GM06990 (cell line): ENCODE data around the gene NRG2.

ENCODE experiments used
- DNase-seq: peaks from one replicate; pipeline ENCODE4 v3.0.0-alpha.2; 2011; ENCODE audit not compliant: insufficient read length; ENCODE audit errors: extremely low read depth
- H3K27me3 ChIP-seq: replicated peaks from 2 replicates; pipeline ENCODE4 v1.6.0; 2011; ENCODE audit warnings: low read length; ENCODE audit not compliant: control insufficient read depth, insufficient read depth
- H3K36me3 ChIP-seq: 2 replicates; pipeline ENCODE4 v1.5.1; 2011; ENCODE audit warnings: low read length; ENCODE audit not compliant: control insufficient read depth, insufficient read depth
- H3K4me3 ChIP-seq: replicated peaks from 2 replicates; pipeline ENCODE4 v1.5.1; 2011; ENCODE audit warnings: low read depth, mild to moderate bottlenecking, control low read depth, low read length
- CTCF ChIP-seq: IDR thresholded peaks from 2 replicates; pipeline ENCODE4 v1.5.1; 2011; ENCODE audit warnings: low read length, control low read depth, mild to moderate bottlenecking, inconsistent platforms; ENCODE audit not compliant: insufficient read depth, poor library complexity, severe bottlenecking

The NRG2 gene

GRCh38 chr5:139844472-139845145 is 198.5 kb downstream of the NRG2 start:
- peak; percentile 76 for DNase-seq
- no peak overlapping the region for H3K4me3 ChIP-seq
- peak; percentile 89 for TF ChIP-seq CTCF

GRCh38 chr5:139843991-139844390 is 199.1 kb downstream of the NRG2 start:
- Histone ChIP-seq H3K4me3 (no peak overlapping the region), H3K27me3 (no peaks in the 10 kb centered on the region), H3K36me3 (no peaks in the 10 kb centered on the region)
- no peak for TF ChIP-seq CTCF
- DNase-seq, result no peak

More at GRCh38 chr5:139844472-139845145, 198.5 kb downstream of the NRG2 start:
- H3K27me3 ChIP-seq, result no peaks in the 10 kb centered on the region
- no peaks in the 10 kb centered on the region for H3K36me3 ChIP-seq

- Histone ChIP-seq H3K36me3 (no peaks in the 10 kb centered on the region), H3K4me3 (no peak overlapping the region), H3K27me3 (no peaks in the 10 kb centered on the region)
- no peak for TF ChIP-seq CTCF
- DNase-seq, result no peak
Observed at GRCh38 chr5:139842321-139842720, 200.8 kb downstream of the NRG2 start.

- no peak overlapping the region for H3K4me3 ChIP-seq
- TF ChIP-seq CTCF, result no peak
- no peak for DNase-seq
- no peaks in the 10 kb centered on the region for H3K36me3 ChIP-seq
- H3K27me3 ChIP-seq, result no peaks in the 10 kb centered on the region
Observed at GRCh38 chr5:139841549-139841948, 201.6 kb downstream of the NRG2 start.

- no peak for DNase-seq
- TF ChIP-seq CTCF, result no peak
- no peaks in the 10 kb centered on the region for H3K27me3 ChIP-seq
Observed at GRCh38 chr5:139839918-139840317, 203.2 kb downstream of the NRG2 start.

More at GRCh38 chr5:139839918-139840317, 203.2 kb downstream of the NRG2 start:
- H3K36me3 ChIP-seq, result no peaks in the 10 kb centered on the region
- no peak overlapping the region for H3K4me3 ChIP-seq
